Stimulated activated CD4-positive, alpha-beta T cell treated with anti-CD3 and anti-CD28 coated beads, Interleukin-1b, Interleukin-23, amount 100 ng/mL, for 24 hours (primary cell): ENCODE data around the gene SMAD6.

ENCODE experiments used
- DNase-seq, 4 experiments: peaks; one replicate each; pipeline ENCODE4 v3.0.0-alpha.2; 2020; ENCODE audit warnings: low read depth in 4 of 4, low spot score in 1 of 4

SMAD6 gene

GRCh38 chr15:66702787-66703539, 927 bp downstream of the SMAD6 start:
- DNase-seq, result no peak

GRCh38 chr15:66703540-66703941, 1.5 kb downstream of the SMAD6 start:
- DNase-seq, result no peak

GRCh38 chr15:66704019-66704802, 2.2 kb downstream of the SMAD6 start:
- no peak for DNase-seq

- DNase-seq, result no peak
Measured at GRCh38 chr15:66704803-66705153, 2.7 kb downstream of the SMAD6 start.

GRCh38 chr15:66705277-66706146, 3.5 kb downstream of the SMAD6 start:
- no peak for DNase-seq

- no peak for DNase-seq
Measured at GRCh38 chr15:66706225-66706732, 4.2 kb downstream of the SMAD6 start.

GRCh38 chr15:66706840-66707239, 4.8 kb downstream of the SMAD6 start:
- DNase-seq, result no peak

GRCh38 chr15:66707310-66708082, 5.5 kb downstream of the SMAD6 start:
- DNase-seq, result no peak

GRCh38 chr15:66708389-66708788, 6.4 kb downstream of the SMAD6 start:
- no peak for DNase-seq

- no peak for DNase-seq
Measured at GRCh38 chr15:66709884-66710283, 7.8 kb downstream of the SMAD6 start.

GRCh38 chr15:66711260-66711659, 9.2 kb downstream of the SMAD6 start:
- no peak for DNase-seq

- no peak for DNase-seq
Measured at GRCh38 chr15:66711862-66712261, 9.8 kb downstream of the SMAD6 start.

GRCh38 chr15:66713843-66714508, 11.9 kb downstream of the SMAD6 start:
- no peak for DNase-seq

GRCh38 chr15:66714543-66714981, 12.5 kb downstream of the SMAD6 start:
- DNase-seq, result no peak

- DNase-seq, result no peak
Measured at GRCh38 chr15:66715181-66715624, 13.2 kb downstream of the SMAD6 start.

GRCh38 chr15:66715720-66716655, 14.0 kb downstream of the SMAD6 start:
- DNase-seq, result no peak

- no peak for DNase-seq
Measured at GRCh38 chr15:66716656-66717020, 14.6 kb downstream of the SMAD6 start.

GRCh38 chr15:66718220-66718988, 16.4 kb downstream of the SMAD6 start:
- DNase-seq, result no peak
